OCI-LY1 (cell line): Measurements from ENCODE around the gene NUMBL.

Experiments used
- H2AFZ ChIP-seq: fragments of 200-600 bp; sonication (generic), shearing (Covaris generic); 2 replicates; pipeline ENCODE4 v1.6.0; 2014; ENCODE audit warnings: antibody characterized with exemption, mild to moderate bottlenecking, low read length
- H3F3A ChIP-seq: fragments of 200-600 bp; sonication (generic), shearing (Covaris generic); 2 replicates; pipeline ENCODE4 v1.6.0; 2014; ENCODE audit warnings: mild to moderate bottlenecking, antibody characterized with exemption, low read length, moderate library complexity; ENCODE audit not compliant: insufficient read depth
- H3K27ac ChIP-seq: fragments of 200-600 bp; sonication (generic); 2 replicates; pipeline ENCODE4 v1.5.1; 2014; ENCODE audit warnings: low read length, mixed run types, mild to moderate bottlenecking, low read depth; ENCODE audit not compliant: poor library complexity, severe bottlenecking
- H3K27me3 ChIP-seq: fragments of 200-600 bp; sonication (generic); 2 replicates; pipeline ENCODE4 v1.6.0; 2014; ENCODE audit warnings: antibody characterized with exemption, mild to moderate bottlenecking, low read length, moderate library complexity; ENCODE audit not compliant: insufficient read depth
- H3K36me3 ChIP-seq: fragments of 200-600 bp; sonication (generic); 2 replicates; pipeline ENCODE4 v1.6.1; 2014; ENCODE audit warnings: mild to moderate bottlenecking, antibody characterized with exemption, low read length, moderate library complexity, mixed read lengths; ENCODE audit not compliant: insufficient read depth
- H3K4me1 ChIP-seq: fragments of 200-600 bp; sonication (generic); 2 replicates; pipeline ENCODE4 v1.5.1; 2014; ENCODE audit warnings: mild to moderate bottlenecking, low read length, moderate library complexity; ENCODE audit not compliant: insufficient read depth, severe bottlenecking
- H3K4me2 ChIP-seq: fragments of 200-600 bp; sonication (generic), shearing (Covaris generic); 2 replicates; pipeline ENCODE4 v1.6.1; 2014; ENCODE audit warnings: low read length
- H3K4me3 ChIP-seq: fragments of 200-600 bp; sonication (generic); 2 replicates; pipeline ENCODE4 v1.5.1; 2014; ENCODE audit warnings: low read length, low read depth, mild to moderate bottlenecking, mixed read lengths; ENCODE audit not compliant: poor library complexity, severe bottlenecking
- H3K79me2 ChIP-seq: fragments of 200-600 bp; shearing (Covaris generic); 2 replicates; pipeline ENCODE4 v1.6.1; 2016; ENCODE audit warnings: mixed run types, low read length, mixed read lengths; ENCODE audit not compliant: insufficient read depth
- H3K9ac ChIP-seq: fragments of 200-600 bp; sonication (generic), shearing (Covaris generic); 2 replicates; pipeline ENCODE4 v1.6.1; 2014; ENCODE audit warnings: mild to moderate bottlenecking, low read length, mixed read lengths
- H3K9me2 ChIP-seq: fragments of 200-600 bp; sonication (generic), shearing (Covaris generic); 2 replicates; pipeline ENCODE4 v1.6.1; 2014; ENCODE audit warnings: low read depth, mild to moderate bottlenecking, low read length, mixed read lengths
- H3K9me3 ChIP-seq: fragments of 200-600 bp; shearing (Covaris generic); 2 replicates; pipeline ENCODE4 v1.6.1; 2014; ENCODE audit warnings: low read length, mixed read lengths
- H4K20me1 ChIP-seq: fragments of 200-600 bp; sonication (generic), shearing (Covaris generic); 2 replicates; pipeline ENCODE4 v1.6.0; 2016; ENCODE audit warnings: mild to moderate bottlenecking, low read length; ENCODE audit not compliant: insufficient read depth
- CTCF ChIP-seq: fragments of 200-600 bp; sonication (generic), shearing (Covaris generic); IDR thresholded peaks from 2 replicates; pipeline ENCODE4 v1.5.1; 2017; ENCODE audit warnings: mild to moderate bottlenecking, antibody characterized with exemption, low read length, moderate library complexity, mixed read lengths
- EZH2 ChIP-seq: fragments of 200-600 bp; sonication (generic), shearing (Covaris generic); IDR thresholded peaks from 2 replicates; pipeline ENCODE4 v1.8.0; 2017; ENCODE audit warnings: borderline replicate concordance, mixed run types, mild to moderate bottlenecking, antibody characterized with exemption, low read length, moderate library complexity, mixed read lengths

Gene NUMBL

GRCh38 chr19:40621283-40621682 lies 69.2 kb downstream of the NUMBL start:
- H3K9me2 ChIP-seq = no peaks in the 10 kb centered on the region

GRCh38 chr19:40620161-40620485 lies 70.3 kb downstream of the NUMBL start:
- Histone ChIP-seq H3K4me3 (no peak overlapping the region), H3K79me2 (no peaks in the 10 kb centered on the region), H3K4me1 (peaks cover 2% of the 10 kb centered on the region), H3K9me3 (no peaks in the 10 kb centered on the region), H3K9me2 (no peaks in the 10 kb centered on the region), H3K4me2 (no peak overlapping the region), H4K20me1 (no peaks in the 10 kb centered on the region), H3K36me3 (peaks cover 72% of the 10 kb centered on the region), H3F3A (no peaks in the 10 kb centered on the region), H3K27ac (no peak overlapping the region), H3K27me3 (no peaks in the 10 kb centered on the region), H3K9ac (no peak overlapping the region), H2AFZ (no peak overlapping the region)
- TF ChIP-seq EZH2 (no peak), CTCF (no peak)

More at GRCh38 chr19:40621283-40621682, 69.2 kb downstream of the NUMBL start:
- TF ChIP-seq CTCF (no peak), EZH2 (no peak)
- Histone ChIP-seq H3K4me3 (no peak overlapping the region), H3K4me2 (no peak overlapping the region), H3K27me3 (no peaks in the 10 kb centered on the region), H3K4me1 (no peaks in the 10 kb centered on the region), H3K9me3 (no peaks in the 10 kb centered on the region), H3K36me3 (peaks cover 74% of the 10 kb centered on the region), H3F3A (no peaks in the 10 kb centered on the region), H3K9ac (no peak overlapping the region), H2AFZ (no peak overlapping the region), H3K79me2 (no peaks in the 10 kb centered on the region), H4K20me1 (no peaks in the 10 kb centered on the region), H3K27ac (no peak overlapping the region)

- peaks cover 8% of the 10 kb centered on the region for H3K4me1 ChIP-seq
- no peak overlapping the region for H3K27ac ChIP-seq
Observed at GRCh38 chr19:40619333-40620160, 70.9 kb downstream of the NUMBL start.

More at GRCh38 chr19:40619333-40620160, 70.9 kb downstream of the NUMBL start:
- no peak overlapping the region for H3K4me2 ChIP-seq
- H3K36me3 ChIP-seq = peaks cover 69% of the 10 kb centered on the region
- no peak overlapping the region for H3K9ac ChIP-seq
- no peak overlapping the region for H3K4me3 ChIP-seq
- no peaks in the 10 kb centered on the region for H3K9me3 ChIP-seq
- H3K79me2 ChIP-seq = no peaks in the 10 kb centered on the region
- H3F3A ChIP-seq = no peaks in the 10 kb centered on the region
- no peaks in the 10 kb centered on the region for H3K27me3 ChIP-seq
- no peaks in the 10 kb centered on the region for H3K9me2 ChIP-seq
- no peak overlapping the region for H2AFZ ChIP-seq
- TF ChIP-seq CTCF = no peak
- no peaks in the 10 kb centered on the region for H4K20me1 ChIP-seq
